GM12873 (cell line): ENCODE data around the gene GZMB.

Experiments used
- TF ChIP-seq, protein P1 (sequence below): IDR thresholded peaks from 2 replicates; pipeline ENCODE4 v1.5.1; 2012; ENCODE audit warnings: low read depth, mild to moderate bottlenecking, moderate library complexity, low read length, control low read depth; ENCODE audit not compliant: insufficient read depth; ENCODE audit errors: missing control alignments

The GZMB gene

DNA sequence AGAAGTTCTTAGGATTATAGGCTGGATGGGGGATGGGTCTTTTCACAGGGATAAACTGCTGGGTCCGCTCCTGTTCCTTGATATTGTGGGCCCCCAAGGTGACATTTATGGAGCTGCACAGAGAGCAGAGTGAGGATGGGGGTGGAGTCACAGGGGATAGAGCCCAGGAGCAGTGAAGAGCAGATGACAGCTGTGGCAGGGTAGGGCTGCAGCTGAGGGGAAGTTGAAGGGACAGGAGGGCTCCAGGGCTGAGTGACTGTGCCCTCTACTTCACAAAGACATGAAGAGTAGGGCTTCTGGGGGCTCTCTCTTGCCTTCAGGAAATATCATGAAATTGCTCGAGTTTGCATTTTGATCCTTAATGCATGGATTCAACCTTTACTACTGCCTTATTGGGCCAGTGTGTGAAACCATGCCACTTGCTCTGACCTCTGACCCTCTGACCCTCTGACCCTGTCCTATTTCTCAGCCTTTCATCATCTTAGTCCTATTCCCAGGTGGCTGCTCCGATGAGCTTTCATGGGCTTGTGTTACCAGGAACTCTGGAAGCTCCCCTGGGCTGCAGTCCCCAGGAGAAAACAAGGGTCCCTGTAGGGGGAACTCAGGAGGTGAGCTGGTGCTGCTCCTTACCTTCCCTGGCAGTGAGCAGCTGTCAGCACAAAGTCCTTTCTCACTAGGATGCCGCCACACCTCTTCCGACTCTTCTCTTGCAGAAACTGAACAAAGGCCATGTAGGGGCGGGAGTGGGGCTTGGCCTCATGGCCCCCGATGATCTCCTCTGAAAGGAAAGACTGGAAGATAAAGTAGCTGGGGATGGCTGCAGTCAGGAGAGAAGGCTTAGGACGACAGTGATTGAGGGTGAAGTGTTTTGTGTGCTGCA, 26.1 kb downstream of the GZMB start:
- TF ChIP-seq, protein P1, sequence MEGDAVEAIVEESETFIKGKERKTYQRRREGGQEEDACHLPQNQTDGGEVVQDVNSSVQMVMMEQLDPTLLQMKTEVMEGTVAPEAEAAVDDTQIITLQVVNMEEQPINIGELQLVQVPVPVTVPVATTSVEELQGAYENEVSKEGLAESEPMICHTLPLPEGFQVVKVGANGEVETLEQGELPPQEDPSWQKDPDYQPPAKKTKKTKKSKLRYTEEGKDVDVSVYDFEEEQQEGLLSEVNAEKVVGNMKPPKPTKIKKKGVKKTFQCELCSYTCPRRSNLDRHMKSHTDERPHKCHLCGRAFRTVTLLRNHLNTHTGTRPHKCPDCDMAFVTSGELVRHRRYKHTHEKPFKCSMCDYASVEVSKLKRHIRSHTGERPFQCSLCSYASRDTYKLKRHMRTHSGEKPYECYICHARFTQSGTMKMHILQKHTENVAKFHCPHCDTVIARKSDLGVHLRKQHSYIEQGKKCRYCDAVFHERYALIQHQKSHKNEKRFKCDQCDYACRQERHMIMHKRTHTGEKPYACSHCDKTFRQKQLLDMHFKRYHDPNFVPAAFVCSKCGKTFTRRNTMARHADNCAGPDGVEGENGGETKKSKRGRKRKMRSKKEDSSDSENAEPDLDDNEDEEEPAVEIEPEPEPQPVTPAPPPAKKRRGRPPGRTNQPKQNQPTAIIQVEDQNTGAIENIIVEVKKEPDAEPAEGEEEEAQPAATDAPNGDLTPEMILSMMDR = no peak

DNA sequence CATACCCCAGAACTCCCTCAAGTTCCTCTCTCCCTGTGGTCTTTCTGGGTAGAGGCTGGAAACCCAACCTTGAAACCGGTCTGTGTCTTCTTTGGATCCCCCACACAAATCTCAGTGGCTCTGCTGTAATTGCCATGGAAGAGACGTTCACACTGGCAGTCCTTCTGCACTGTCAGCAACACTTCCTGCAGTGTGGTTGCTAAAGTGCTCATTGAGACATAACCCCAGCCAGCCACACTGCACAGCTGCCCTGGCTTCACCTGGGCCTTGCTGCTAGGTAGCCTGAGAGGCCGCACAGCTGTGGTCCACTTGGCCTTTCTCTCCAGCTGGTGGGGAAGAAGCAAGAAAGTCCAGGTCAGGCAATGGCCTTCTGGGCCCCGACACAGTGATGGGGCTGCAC, 26.9 kb downstream of the GZMB start:
- TF ChIP-seq, protein P1 = no peak

- TF ChIP-seq, protein P1 = no peak
Measured at GRCh38 chr14:24606297-24606696, 27.7 kb downstream of the GZMB start.

GRCh38 chr14:24605435-24606190, 28.4 kb downstream of the GZMB start:
- TF ChIP-seq, protein P1 = peak; percentile 99

- TF ChIP-seq, protein P1 = no peak
Measured at GRCh38 chr14:24597403-24597802, 36.6 kb downstream of the GZMB start.

- TF ChIP-seq, protein P1 = no peak
Measured at GRCh38 chr14:24595073-24595808, 38.7 kb downstream of the GZMB start.
